Myometrial cell (primary cell): ENCODE data around the gene HSPA1A. TPM values are rescaled to one million over a fixed set of nuclear protein-coding genes. Genes with fewer than 3 reads are reported as not detected.

Source experiments
- total RNA-seq: library from RNA; depleted of rRNA; stranded (reverse); fragments of >200 nt; gene quantifications from 2 replicates; pipeline ENCODE4 v1.2.3, GENCODE V29; 2015

HSPA1A gene
- total RNA-seq = 38.1 and 41.2 TPM in 2 replicates

DNA sequence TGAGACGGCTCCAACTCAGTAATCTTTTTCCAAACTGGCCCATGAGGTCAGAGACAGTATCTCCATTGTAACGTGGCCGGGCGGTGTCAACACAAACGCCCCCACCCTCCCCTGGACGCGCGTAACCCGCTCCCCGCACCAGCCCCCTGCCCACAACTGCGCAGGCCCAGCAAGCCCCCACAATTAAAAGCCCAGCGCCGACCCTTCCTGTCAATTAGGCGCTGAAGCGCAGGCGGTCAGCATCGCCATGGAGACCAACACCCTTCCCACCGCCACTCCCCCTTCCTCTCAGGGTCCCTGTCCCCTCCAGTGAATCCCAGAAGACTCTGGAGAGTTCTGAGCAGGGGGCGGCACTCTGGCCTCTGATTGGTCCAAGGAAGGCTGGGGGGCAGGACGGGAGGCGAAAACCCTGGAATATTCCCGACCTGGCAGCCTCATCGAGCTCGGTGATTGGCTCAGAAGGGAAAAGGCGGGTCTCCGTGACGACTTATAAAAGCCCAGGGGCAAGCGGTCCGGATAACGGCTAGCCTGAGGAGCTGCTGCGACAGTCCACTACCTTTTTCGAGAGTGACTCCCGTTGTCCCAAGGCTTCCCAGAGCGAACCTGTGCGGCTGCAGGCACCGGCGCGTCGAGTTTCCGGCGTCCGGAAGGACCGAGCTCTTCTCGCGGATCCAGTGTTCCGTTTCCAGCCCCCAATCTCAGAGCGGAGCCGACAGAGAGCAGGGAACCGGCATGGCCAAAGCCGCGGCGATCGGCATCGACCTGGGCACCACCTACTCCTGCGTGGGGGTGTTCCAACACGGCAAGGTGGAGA is at the start of gene HSPA1A, which contains the start of gene HSPA1L:
Gene HSPA1A (plus strand): TSS at position 519 of the 814 bp plus-strand sequence. CDS start 214 bp downstream, at position 733.
Gene HSPA1L (minus strand): TSS at position 259 of the 814 bp plus-strand sequence. CDS start 3,311 bp downstream, outside the sequence.

DNA sequence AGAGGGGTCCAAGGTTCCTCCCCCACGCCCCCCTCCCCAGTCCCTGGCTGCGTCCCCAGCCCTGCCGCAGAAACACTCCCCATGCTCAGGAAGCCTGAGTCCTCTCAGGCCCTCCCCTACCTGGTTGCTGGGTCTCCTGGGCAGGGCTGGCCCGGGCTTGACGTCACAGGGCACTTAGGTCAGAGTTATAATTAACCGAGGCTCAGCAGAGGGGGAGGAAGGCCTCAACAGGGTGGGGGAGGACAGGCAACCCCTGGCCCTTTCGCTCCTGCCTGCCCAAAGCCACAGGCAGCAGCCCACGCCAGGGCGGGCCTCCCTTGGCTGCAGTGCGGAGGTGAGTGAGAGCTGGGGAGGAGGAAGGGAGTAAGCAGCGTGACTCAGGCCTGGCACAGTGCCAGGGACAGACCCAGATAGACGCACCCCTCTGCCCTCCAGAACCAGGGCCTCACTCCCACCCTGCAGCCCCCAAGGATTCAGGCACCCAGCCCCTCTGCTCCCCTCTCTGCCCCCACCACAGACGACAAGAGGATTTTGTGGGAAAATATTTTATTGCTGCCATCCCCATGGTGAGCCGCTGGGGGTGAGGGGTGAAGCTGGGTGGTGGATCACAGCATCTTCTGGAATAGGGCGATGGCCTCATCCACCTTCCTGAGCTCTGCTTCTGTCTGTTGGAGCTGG is 38.2 kb upstream of the HSPA1A start, which contains the start of gene VWA7:
Gene VWA7 (minus strand): TSS at position 340 of the 678 bp plus-strand sequence. CDS start 549 bp downstream, outside the sequence.

DNA sequence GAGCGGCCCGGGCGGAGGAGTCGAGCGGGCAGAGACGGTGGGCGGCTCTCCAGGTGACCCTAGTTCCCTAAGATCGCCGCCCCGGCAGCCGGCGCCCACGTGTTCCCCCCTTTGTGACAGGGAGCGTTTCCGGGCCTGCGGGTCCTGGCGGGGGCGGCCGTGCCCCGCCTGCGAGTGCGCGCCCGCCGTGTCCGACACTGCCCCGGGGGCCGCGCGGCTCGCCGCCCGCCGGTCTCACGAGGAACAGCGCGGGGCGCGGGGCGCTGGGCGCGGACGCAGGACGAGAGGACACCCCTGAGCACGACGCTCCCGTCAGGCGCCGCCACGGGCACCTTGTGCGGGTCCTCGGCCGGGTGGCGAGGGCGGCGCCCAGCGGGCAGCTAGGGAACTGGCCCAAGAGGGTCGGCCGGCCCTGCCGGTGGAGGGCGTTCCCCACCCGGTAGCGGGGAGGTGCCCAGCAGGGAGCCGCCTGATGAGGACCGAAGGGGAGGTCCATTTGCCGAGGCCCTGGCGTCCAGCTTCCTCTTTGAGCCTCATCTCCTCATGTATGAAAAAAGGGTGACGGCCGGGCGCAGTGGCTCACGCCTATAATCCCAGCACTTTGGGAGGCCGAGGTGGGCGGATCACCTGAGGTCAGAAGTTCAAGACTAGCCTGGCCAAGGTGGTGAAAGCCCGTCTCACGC is 19.6 kb upstream of the HSPA1A start, which contains the start of gene VARS1:
Gene VARS1 (minus strand): TSS at position 137 of the 683 bp plus-strand sequence. CDS start 535 bp downstream, outside the sequence.

DNA sequence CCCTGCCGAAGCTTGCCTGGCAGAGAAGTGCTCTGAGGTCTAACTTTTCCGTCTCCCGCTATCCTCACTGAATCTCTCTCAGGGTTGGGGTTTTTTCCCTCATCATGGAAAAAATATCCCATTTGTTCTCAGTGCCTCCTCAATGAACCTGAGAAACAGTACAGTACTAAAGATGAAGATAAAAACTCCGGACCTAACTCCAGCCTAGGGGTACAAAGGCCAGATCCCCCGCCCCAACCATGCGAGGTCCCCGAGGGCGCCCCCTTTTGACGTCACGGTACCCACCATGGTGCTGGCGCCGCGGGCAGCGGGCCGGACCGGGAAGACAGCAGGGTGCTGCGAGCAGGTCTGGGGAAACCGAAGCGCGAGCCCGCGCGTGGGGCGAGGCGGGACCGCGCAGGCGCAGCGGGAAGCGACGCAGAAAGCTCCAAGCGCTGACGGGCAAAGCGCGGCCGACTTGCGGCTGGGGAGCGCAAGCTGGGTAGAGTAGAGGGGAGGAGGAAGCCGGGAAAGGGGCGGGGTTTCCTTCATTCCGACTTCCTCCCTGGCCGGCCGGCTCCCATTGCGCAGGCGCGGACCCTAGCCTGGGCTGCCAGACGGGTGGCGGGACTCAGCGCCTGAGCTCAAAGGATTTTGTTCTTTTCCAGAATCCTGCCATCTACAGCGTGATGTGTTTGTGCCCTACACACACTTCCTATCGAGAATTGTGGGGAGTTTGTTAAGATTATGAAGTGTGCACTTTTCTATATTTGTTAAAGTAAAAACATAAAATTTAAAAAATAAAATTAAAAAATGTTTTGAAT is 8.7 kb upstream of the HSPA1A start, which contains the start of gene LSM2:
Gene LSM2 (minus strand): TSS at position 497 of the 803 bp plus-strand sequence. CDS start 209 bp downstream, at position 288.

DNA sequence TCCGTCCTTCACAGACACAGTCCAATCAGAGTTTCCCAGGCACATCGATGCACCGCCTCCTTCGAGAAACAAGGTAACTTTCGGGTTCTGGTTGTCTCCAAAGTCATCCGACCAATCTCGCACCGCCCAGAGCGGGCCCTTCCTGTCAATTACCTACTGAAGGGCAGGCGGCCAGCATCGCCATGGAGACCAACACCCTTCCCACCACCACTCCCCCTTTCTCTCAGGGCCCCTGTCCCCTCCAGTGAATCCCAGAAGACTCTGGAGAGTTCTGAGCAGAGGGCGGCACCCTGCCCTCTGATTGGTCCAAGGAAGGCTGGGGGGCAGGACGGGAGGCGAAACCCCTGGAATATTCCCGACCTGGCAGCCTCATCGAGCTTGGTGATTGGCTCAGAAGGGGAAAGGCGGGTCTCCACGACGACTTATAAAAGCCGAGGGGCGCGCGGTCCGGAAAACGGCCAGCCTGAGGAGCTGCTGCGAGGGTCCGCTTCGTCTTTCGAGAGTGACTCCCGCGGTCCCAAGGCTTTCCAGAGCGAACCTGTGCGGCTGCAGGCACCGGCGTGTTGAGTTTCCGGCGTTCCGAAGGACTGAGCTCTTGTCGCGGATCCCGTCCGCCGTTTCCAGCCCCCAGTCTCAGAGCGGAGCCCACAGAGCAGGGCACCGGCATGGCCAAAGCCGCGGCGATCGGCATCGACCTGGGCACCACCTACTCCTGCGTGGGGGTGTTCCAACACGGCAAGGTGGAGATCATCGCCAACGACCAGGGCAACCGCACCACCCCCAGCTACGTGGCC is 12.1 kb downstream of the HSPA1A start, which contains the start of gene HSPA1B:
Gene HSPA1B (plus strand): TSS at position 453 of the 794 bp plus-strand sequence. CDS start 213 bp downstream, at position 666.

GRCh38 chr6:31862344-31863235 is 47.2 kb downstream of the HSPA1A start, which contains the start of gene NEU1:
Gene NEU1, minus strand, starts transcription at chr6:31862821. Its CDS starts 45 bp downstream, at chr6:31862776.

Other genes starting within 250 kb of the HSPA1A start
- gene LTA, start 243.3 kb upstream of the HSPA1A start, total RNA-seq = not detected in 2 replicates
- gene TNF, start 240.0 kb upstream of the HSPA1A start, total RNA-seq = not detected in 2 replicates
- not detected in 2 replicates for gene LTB, start 233.1 kb upstream of the HSPA1A start, total RNA-seq
- gene LST1, start 229.3 kb upstream of the HSPA1A start, total RNA-seq = not detected in 2 replicates
- not detected in 2 replicates for gene NCR3, start 222.5 kb upstream of the HSPA1A start, total RNA-seq
- not detected in 2 replicates for gene AIF1, start 200.3 kb upstream of the HSPA1A start, total RNA-seq
- gene PRRC2A, start 194.8 kb upstream of the HSPA1A start, total RNA-seq = 77.8 and 81.9 TPM in 2 replicates
- 241 and 292 TPM in 2 replicates for gene BAG6, start 162.9 kb upstream of the HSPA1A start, total RNA-seq
- gene APOM, start 159.6 kb upstream of the HSPA1A start, total RNA-seq = 1.4 and 1.7 TPM in 2 replicates
- gene C6orf47, start 154.8 kb upstream of the HSPA1A start, total RNA-seq = 17.0 and 20.9 TPM in 2 replicates
- gene GPANK1, start 150.5 kb upstream of the HSPA1A start, total RNA-seq = 12.4 and 16.1 TPM in 2 replicates
- gene CSNK2B, start 149.5 kb upstream of the HSPA1A start, total RNA-seq = 281 and 300 TPM in 2 replicates
- gene LY6G5B, start 145.6 kb upstream of the HSPA1A start, total RNA-seq = 0.58 and 2.7 TPM in 2 replicates
- 0.29 and 1.1 TPM in 2 replicates for gene LY6G5C, start 134.5 kb upstream of the HSPA1A start, total RNA-seq
- gene ABHD16A, start 112.2 kb upstream of the HSPA1A start, total RNA-seq = 41.6 and 52.5 TPM in 2 replicates
- gene LY6G6F, start 108.7 kb upstream of the HSPA1A start, total RNA-seq = not detected in 2 replicates
- not detected in 2 replicates for gene LY6G6D, start 100.2 kb upstream of the HSPA1A start, total RNA-seq
- gene LY6G6C, start 93.8 kb upstream of the HSPA1A start, total RNA-seq = not detected in 2 replicates
- not detected in 2 replicates for gene MPIG6B, start 92.2 kb upstream of the HSPA1A start, total RNA-seq
- 63.1 and 65.7 TPM in 2 replicates for gene DDAH2, start 86.2 kb upstream of the HSPA1A start, total RNA-seq
- gene CLIC1, start 79.0 kb upstream of the HSPA1A start, total RNA-seq = 1,096 and 1,127 TPM in 2 replicates
- gene MSH5, start 75.5 kb upstream of the HSPA1A start, total RNA-seq = 7.8 and 16.7 TPM in 2 replicates
- 1.8 and 2.3 TPM in 2 replicates for gene SAPCD1, start 52.9 kb upstream of the HSPA1A start, total RNA-seq
- under 0.01 TPM in 1 of 2 replicates, not detected in the other for gene VWA7, start 38.2 kb upstream of the HSPA1A start, total RNA-seq
- gene VARS1, start 19.8 kb upstream of the HSPA1A start, total RNA-seq = 102 and 105 TPM in 2 replicates
- 85.3 and 118 TPM in 2 replicates for gene LSM2, start 8.6 kb upstream of the HSPA1A start, total RNA-seq
- 0.29 and 0.35 TPM in 2 replicates for gene HSPA1L, start 260 bp upstream of the HSPA1A start, total RNA-seq
- 59.4 and 73.5 TPM in 2 replicates for gene HSPA1B, start 12.2 kb downstream of the HSPA1A start, total RNA-seq
- 71.2 and 73.9 TPM in 2 replicates for gene NEU1, start 47.3 kb downstream of the HSPA1A start, total RNA-seq
- 0.18 TPM in 1 of 2 replicates, not detected in the other for gene SLC44A4, start 63.5 kb downstream of the HSPA1A start, total RNA-seq
- 44.7 and 47.9 TPM in 2 replicates for gene EHMT2, start 82.2 kb downstream of the HSPA1A start, total RNA-seq
- 2.0 and 2.3 TPM in 2 replicates for gene ZBTB12, start 86.5 kb downstream of the HSPA1A start, total RNA-seq
- gene C2, start 112.2 kb downstream of the HSPA1A start, total RNA-seq = 1.4 and 2.0 TPM in 2 replicates
- 0.86 and 1.6 TPM in 2 replicates for gene CFB, start 130.6 kb downstream of the HSPA1A start, total RNA-seq
- 133 and 192 TPM in 2 replicates for gene NELFE, start 143.4 kb downstream of the HSPA1A start, total RNA-seq
- 52.8 and 85.6 TPM in 2 replicates for gene SKIC2, start 143.6 kb downstream of the HSPA1A start, total RNA-seq
- 12.7 and 16.1 TPM in 2 replicates for gene DXO, start 156.6 kb downstream of the HSPA1A start, total RNA-seq
- 5.0 and 8.1 TPM in 2 replicates for gene C4A, start 166.5 kb downstream of the HSPA1A start, total RNA-seq
- 3.7 and 6.6 TPM in 2 replicates for gene C4B, start 199.3 kb downstream of the HSPA1A start, total RNA-seq
- 1.4 TPM in 1 of 2 replicates, not detected in the other for gene CYP21A2, start 222.9 kb downstream of the HSPA1A start, total RNA-seq